ENCODE measurements around the gene PODXL2.
A peak's percentile ranks its signal among the peaks of the same experiment; 100 is the strongest.
"Not testable (repeated sequence)": the region's sequence is repeated elsewhere in the genome, so short reads cannot be mapped to it uniquely, and the experiment has no call there.

The PODXL2 gene

DNA sequence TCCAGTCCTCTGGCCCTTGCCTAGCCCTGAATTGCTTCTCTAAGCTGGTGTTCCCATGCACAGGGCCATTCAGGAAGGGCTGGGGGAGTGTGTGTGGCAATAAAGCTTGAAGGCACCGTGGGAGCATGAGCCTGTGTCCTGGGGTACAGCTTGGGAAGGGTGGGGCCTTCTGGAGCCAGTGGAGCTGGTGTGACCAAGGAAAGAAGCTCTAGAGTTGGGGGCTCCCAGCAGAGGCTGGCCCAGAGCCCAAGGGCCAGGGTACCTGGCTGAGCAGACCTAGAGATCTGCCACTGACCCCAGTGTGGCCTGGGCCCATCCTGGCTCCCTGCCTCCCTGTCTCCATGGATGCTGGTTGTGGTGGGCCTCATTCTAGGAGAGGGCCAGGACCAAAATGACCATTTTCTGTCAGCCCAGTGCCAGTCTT, 51.8 kb downstream of the PODXL2 start:
- Histone ChIP-seq H3K4me3 (replicated peaks; ENCODE audit: insufficient read depth, low read length) (no peak overlapping the region), H3K27me3 (ENCODE audit: insufficient read depth, poor library complexity, severe bottlenecking) (no peaks in the 10 kb centered on the region), H3K27ac (replicated peaks) (no peak overlapping the region)
- TF ChIP-seq, protein P1, sequence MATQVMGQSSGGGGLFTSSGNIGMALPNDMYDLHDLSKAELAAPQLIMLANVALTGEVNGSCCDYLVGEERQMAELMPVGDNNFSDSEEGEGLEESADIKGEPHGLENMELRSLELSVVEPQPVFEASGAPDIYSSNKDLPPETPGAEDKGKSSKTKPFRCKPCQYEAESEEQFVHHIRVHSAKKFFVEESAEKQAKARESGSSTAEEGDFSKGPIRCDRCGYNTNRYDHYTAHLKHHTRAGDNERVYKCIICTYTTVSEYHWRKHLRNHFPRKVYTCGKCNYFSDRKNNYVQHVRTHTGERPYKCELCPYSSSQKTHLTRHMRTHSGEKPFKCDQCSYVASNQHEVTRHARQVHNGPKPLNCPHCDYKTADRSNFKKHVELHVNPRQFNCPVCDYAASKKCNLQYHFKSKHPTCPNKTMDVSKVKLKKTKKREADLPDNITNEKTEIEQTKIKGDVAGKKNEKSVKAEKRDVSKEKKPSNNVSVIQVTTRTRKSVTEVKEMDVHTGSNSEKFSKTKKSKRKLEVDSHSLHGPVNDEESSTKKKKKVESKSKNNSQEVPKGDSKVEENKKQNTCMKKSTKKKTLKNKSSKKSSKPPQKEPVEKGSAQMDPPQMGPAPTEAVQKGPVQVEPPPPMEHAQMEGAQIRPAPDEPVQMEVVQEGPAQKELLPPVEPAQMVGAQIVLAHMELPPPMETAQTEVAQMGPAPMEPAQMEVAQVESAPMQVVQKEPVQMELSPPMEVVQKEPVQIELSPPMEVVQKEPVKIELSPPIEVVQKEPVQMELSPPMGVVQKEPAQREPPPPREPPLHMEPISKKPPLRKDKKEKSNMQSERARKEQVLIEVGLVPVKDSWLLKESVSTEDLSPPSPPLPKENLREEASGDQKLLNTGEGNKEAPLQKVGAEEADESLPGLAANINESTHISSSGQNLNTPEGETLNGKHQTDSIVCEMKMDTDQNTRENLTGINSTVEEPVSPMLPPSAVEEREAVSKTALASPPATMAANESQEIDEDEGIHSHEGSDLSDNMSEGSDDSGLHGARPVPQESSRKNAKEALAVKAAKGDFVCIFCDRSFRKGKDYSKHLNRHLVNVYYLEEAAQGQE (IDR thresholded peaks at IDR 0.05; ENCODE audit: insufficient replicate concordance, low read depth): no peak
- no peak for TF ChIP-seq SPI1 (IDR thresholded peaks at IDR 0.05; ENCODE audit: borderline replicate concordance, low read depth)
- TF ChIP-seq, protein P2, sequence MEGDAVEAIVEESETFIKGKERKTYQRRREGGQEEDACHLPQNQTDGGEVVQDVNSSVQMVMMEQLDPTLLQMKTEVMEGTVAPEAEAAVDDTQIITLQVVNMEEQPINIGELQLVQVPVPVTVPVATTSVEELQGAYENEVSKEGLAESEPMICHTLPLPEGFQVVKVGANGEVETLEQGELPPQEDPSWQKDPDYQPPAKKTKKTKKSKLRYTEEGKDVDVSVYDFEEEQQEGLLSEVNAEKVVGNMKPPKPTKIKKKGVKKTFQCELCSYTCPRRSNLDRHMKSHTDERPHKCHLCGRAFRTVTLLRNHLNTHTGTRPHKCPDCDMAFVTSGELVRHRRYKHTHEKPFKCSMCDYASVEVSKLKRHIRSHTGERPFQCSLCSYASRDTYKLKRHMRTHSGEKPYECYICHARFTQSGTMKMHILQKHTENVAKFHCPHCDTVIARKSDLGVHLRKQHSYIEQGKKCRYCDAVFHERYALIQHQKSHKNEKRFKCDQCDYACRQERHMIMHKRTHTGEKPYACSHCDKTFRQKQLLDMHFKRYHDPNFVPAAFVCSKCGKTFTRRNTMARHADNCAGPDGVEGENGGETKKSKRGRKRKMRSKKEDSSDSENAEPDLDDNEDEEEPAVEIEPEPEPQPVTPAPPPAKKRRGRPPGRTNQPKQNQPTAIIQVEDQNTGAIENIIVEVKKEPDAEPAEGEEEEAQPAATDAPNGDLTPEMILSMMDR (IDR thresholded peaks at IDR 0.05; ENCODE audit: insufficient read depth, low read length): no peak
- TF ChIP-seq GABPA (IDR thresholded peaks at IDR 0.05; ENCODE audit: low read depth): no peak
- no peak for TF ChIP-seq POLR2AphosphoS5 (IDR thresholded peaks at IDR 0.05; ENCODE audit: low read depth)
- DNase-seq (ENCODE audit: low read depth in 1 of 2, low spot score in 1 of 2): no peak

DNA sequence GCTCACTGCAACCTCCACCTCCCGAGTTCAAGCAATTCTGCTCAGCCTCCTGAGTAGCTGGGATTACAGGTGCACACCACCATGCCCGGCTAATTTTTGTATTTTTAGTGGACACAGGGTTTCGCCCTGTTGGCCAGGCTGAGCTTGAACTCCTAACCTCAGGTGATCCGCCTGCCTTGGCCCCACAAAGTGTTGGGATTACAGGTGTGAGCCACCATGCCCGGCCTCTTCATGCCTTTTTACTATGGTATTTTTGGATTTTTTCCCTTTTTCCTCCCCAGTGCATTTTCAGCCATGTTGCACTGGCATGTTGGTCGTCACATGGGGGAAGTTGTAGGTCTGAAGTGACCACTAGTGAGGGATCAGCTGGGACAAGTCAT, 53.2 kb downstream of the PODXL2 start:
- H3K27ac ChIP-seq (replicated peaks); H3K4me3 ChIP-seq (replicated peaks; ENCODE audit: insufficient read depth, low read length): not testable (repeated sequence)

DNA sequence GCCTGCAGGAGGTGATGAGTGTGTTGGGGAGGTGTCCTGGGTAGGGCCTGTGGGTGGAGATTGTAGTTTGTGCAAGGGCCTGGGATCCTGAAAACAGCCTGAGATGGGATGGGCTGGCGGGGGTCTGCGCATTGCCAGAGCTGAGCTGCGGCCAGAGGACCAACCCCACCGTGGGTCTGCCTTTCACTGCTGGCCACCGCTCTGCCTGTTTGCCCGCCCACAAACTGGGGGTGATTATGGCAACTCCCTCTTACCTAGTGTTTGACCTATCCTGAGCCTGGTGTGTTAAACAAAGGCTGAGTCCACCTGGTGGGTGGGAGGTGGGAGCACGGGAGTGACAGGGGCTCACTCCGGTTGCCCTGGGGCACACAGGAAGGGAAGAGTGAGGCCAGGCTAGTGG, 53.6 kb downstream of the PODXL2 start:
- H3K27ac ChIP-seq (replicated peaks): peak overlapping the region; percentile 69
- TF ChIP-seq GABPA (IDR thresholded peaks at IDR 0.05; ENCODE audit: low read depth): no peak
- TF ChIP-seq, protein P2 (IDR thresholded peaks at IDR 0.05; ENCODE audit: insufficient read depth, low read length): no peak
- TF ChIP-seq POLR2AphosphoS5 (IDR thresholded peaks at IDR 0.05; ENCODE audit: low read depth): no peak
- TF ChIP-seq, protein P1 (IDR thresholded peaks at IDR 0.05; ENCODE audit: insufficient replicate concordance, low read depth): no peak
- TF ChIP-seq SPI1 (IDR thresholded peaks at IDR 0.05; ENCODE audit: borderline replicate concordance, low read depth): no peak
- no peak overlapping the region for H3K4me3 ChIP-seq (replicated peaks; ENCODE audit: insufficient read depth, low read length)
- DNase-seq (ENCODE audit: low read depth in 1 of 2, low spot score in 1 of 2): no peak
- H3K27me3 ChIP-seq (ENCODE audit: insufficient read depth, poor library complexity, severe bottlenecking): no peaks in the 10 kb centered on the region

More for the DNA sequence above, 53.2 kb downstream of the PODXL2 start:
- not testable (repeated sequence) for H3K27me3 ChIP-seq (ENCODE audit: insufficient read depth, poor library complexity, severe bottlenecking); DNase-seq (ENCODE audit: low read depth in 1 of 2, low spot score in 1 of 2)

DNA sequence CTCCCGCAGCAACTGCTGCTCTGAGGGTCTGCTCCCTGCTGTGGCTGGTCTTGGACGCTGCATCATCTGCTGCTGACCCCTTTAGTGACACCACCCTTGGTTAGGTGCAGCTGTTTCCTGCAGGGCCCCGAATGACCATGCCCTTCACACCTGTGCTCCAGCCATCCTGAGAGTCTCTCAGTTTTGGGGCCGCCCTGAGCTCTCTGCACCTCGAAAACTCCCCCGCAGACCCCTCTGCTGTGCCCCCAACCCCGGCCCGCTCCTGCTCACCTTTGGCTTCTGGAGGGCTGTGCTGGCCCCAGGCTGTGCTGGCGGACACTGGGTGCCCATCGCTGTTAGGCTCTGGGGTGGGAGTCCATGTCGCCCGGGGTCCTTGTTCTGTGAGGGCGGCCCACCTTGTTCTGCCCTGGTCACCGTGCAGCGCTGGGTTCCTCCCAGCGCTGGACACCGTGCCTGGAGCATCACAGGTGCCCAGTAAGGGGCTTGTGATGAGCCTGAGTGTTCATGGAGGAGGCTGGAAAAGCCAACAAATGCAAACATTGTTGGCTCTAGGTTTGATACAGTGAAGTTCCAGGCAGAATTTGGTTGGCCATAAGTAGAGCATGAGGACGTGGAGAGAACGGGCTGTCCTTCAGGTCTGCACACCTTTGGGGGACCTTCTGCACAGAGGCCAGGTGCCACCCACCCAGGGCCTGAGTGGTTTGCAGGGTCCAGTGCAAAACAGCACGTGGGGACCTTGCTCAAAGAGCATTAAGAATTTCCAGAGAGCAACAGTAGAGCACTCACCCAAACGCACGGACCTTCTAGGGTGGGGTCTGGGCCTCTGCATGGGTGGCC, 56.1 kb downstream of the PODXL2 start:
- no peak for DNase-seq (ENCODE audit: low read depth in 1 of 2, low spot score in 1 of 2)
- Histone ChIP-seq H3K27ac (replicated peaks) (no peak overlapping the region), H3K27me3 (ENCODE audit: insufficient read depth, poor library complexity, severe bottlenecking) (no peaks in the 10 kb centered on the region), H3K4me3 (replicated peaks; ENCODE audit: insufficient read depth, low read length) (no peak overlapping the region)
- TF ChIP-seq GABPA (IDR thresholded peaks at IDR 0.05; ENCODE audit: low read depth) (no peak), POLR2AphosphoS5 (IDR thresholded peaks at IDR 0.05; ENCODE audit: low read depth) (no peak), SPI1 (IDR thresholded peaks at IDR 0.05; ENCODE audit: borderline replicate concordance, low read depth) (no peak)
- TF ChIP-seq, protein P1 (IDR thresholded peaks at IDR 0.05; ENCODE audit: insufficient replicate concordance, low read depth): no peak
- TF ChIP-seq, protein P2 (IDR thresholded peaks at IDR 0.05; ENCODE audit: insufficient read depth, low read length): no peak

Measured in HL-60 (cell line).